Stimulated activated CD8-positive, alpha-beta memory T cell treated with anti-CD3 and anti-CD28 coated beads, Interleukin-7, amount 100 ng/mL, for 24 hours (primary cell): ENCODE measurements around the gene FAM83E.
"Not testable (repeated sequence)": the region's sequence is repeated elsewhere in the genome, so short reads cannot be mapped to it uniquely, and the experiment has no call there.

ENCODE experiments used
- DNase-seq: peaks from one replicate; pipeline ENCODE4 v3.0.0-alpha.2; 2020; ENCODE audit warnings: low read depth

FAM83E gene

GRCh38 chr19:48614436-48615230, at the start of gene FAM83E:
TSS of gene FAM83E (minus strand) at chr19:48615076. CDS start at chr19:48613372, 1,704 bp downstream.
- no peak for DNase-seq

GRCh38 chr19:48664476-48664875, 49.6 kb upstream of the FAM83E start:
- no peak for DNase-seq

GRCh38 chr19:48663667-48664066, 48.8 kb upstream of the FAM83E start:
- no peak for DNase-seq

- DNase-seq, result no peak
Measured at GRCh38 chr19:48661711-48662090, 46.8 kb upstream of the FAM83E start.

- peak; percentile 59 for DNase-seq
Measured at GRCh38 chr19:48660852-48661710, 46.2 kb upstream of the FAM83E start.

- DNase-seq, result no peak
Measured at GRCh38 chr19:48659768-48660167, 44.9 kb upstream of the FAM83E start.

- no peak for DNase-seq
Measured at GRCh38 chr19:48658483-48658882, 43.6 kb upstream of the FAM83E start.

- not testable (repeated sequence) for DNase-seq
Measured at GRCh38 chr19:48657828-48658227, 43.0 kb upstream of the FAM83E start.

- DNase-seq, result no peak
Measured at GRCh38 chr19:48656840-48657474, 42.1 kb upstream of the FAM83E start.

GRCh38 chr19:48654299-48655059, 39.6 kb upstream of the FAM83E start:
- DNase-seq, result no peak

GRCh38 chr19:48651683-48652048, 36.8 kb upstream of the FAM83E start:
- no peak for DNase-seq

GRCh38 chr19:48650974-48651682, 36.3 kb upstream of the FAM83E start:
- no peak for DNase-seq

GRCh38 chr19:48648134-48648533, 33.3 kb upstream of the FAM83E start:
- DNase-seq, result no peak

GRCh38 chr19:48646722-48647216, 31.9 kb upstream of the FAM83E start:
- no peak for DNase-seq

GRCh38 chr19:48646001-48646721, 31.3 kb upstream of the FAM83E start, which contains the start of gene CA11:
TSS of gene CA11 (minus strand) at chr19:48646187. CDS start at chr19:48645632, 555 bp downstream.
- peak; percentile 76 for DNase-seq

GRCh38 chr19:48645620-48646000, 30.7 kb upstream of the FAM83E start:
- DNase-seq, result no peak

- peak; percentile 52 for DNase-seq
Measured at GRCh38 chr19:48644839-48645619, 30.2 kb upstream of the FAM83E start.

GRCh38 chr19:48644355-48644754, 29.5 kb upstream of the FAM83E start:
- DNase-seq, result no peak

GRCh38 chr19:48642862-48643261, 28.0 kb upstream of the FAM83E start:
- no peak for DNase-seq

GRCh38 chr19:48641850-48642249, 27.0 kb upstream of the FAM83E start:
- no peak for DNase-seq
